Epithelial cell of proximal tubule (primary cell): ENCODE measurements around the gene WDPCP. TPM values are rescaled to one million over a fixed set of nuclear protein-coding genes. Genes with fewer than 3 reads are reported as not detected.
"Not testable (repeated sequence)": the region's sequence is repeated elsewhere in the genome, so short reads cannot be mapped to it uniquely, and the experiment has no call there.

Experiments
- DNase-seq: peaks from one replicate; pipeline ENCODE4 v3.0.0-alpha.2; 2011; ENCODE audit warnings: low read depth
- H3K4me3 ChIP-seq: 2 replicates; pipeline ENCODE4 v1.5.1; 2011; ENCODE audit warnings: low read depth, mild to moderate bottlenecking, low read length
- CTCF ChIP-seq: conservative IDR thresholded peaks from 2 replicates; pipeline ENCODE4 v1.5.1; 2012; ENCODE audit warnings: low read depth, mild to moderate bottlenecking, low read length
- total RNA-seq: library from RNA; depleted of rRNA; stranded (reverse); fragments of >200 nt; gene quantifications from 2 replicates; pipeline ENCODE4 v1.2.3, GENCODE V29; 2015

WDPCP gene
- total RNA-seq, 1 donor from 2014 or later = 1.6 TPM

- no peak overlapping the region for H3K4me3 ChIP-seq
- DNase-seq = no peak
- TF ChIP-seq CTCF = no peak
Observed at GRCh38 chr2:63372549-63372948, 215.7 kb downstream of the WDPCP start.

- TF ChIP-seq CTCF = no peak
- DNase-seq = no peak
- H3K4me3 ChIP-seq = no peak overlapping the region
Observed at GRCh38 chr2:63369146-63369545, 219.1 kb downstream of the WDPCP start.

- DNase-seq = no peak
- no peak for TF ChIP-seq CTCF
- H3K4me3 ChIP-seq = no peak overlapping the region
Observed at GRCh38 chr2:63364866-63365265, 223.4 kb downstream of the WDPCP start.

GRCh38 chr2:63357722-63358121 is 230.6 kb downstream of the WDPCP start:
- not testable (repeated sequence) for DNase-seq, H3K4me3 ChIP-seq

- no peak overlapping the region for H3K4me3 ChIP-seq
- DNase-seq = no peak
- no peak for TF ChIP-seq CTCF
Observed at GRCh38 chr2:63347361-63347760, 240.9 kb downstream of the WDPCP start.

GRCh38 chr2:63346411-63346810 is 241.9 kb downstream of the WDPCP start:
- no peak overlapping the region for H3K4me3 ChIP-seq
- no peak for TF ChIP-seq CTCF
- DNase-seq = no peak

- DNase-seq = no peak
- no peak for TF ChIP-seq CTCF
- no peak overlapping the region for H3K4me3 ChIP-seq
Observed at GRCh38 chr2:63345285-63345633, 243.0 kb downstream of the WDPCP start.

- DNase-seq = no peak
- H3K4me3 ChIP-seq = no peak overlapping the region
- no peak for TF ChIP-seq CTCF
Observed at GRCh38 chr2:63344575-63345284, 243.5 kb downstream of the WDPCP start.
